HG02884 (cell line): ENCODE data around the gene AIMP2.
"Not testable (repeated sequence)": the region's sequence is repeated elsewhere in the genome, so short reads cannot be mapped to it uniquely, and the experiment has no call there.

Experiments
- ATAC-seq: cut with Tn5 transposase; IDR thresholded peaks from one replicate; pipeline ENCODE4 v1.9.1; 2021; ENCODE audit warnings: mild to moderate bottlenecking, moderate library complexity; ENCODE audit not compliant: unreplicated experiment

AIMP2 gene

GRCh38 chr7:6008668-6009611, at the start of gene AIMP2, which contains the start of gene PMS2:
AIMP2 (plus strand) TSS chr7:6009272; CDS start chr7:6009364, 92 bp downstream.
PMS2 (minus strand) TSS chr7:6009049; CDS start chr7:6009019, 30 bp downstream.
- ATAC-seq = peak; percentile 84

GRCh38 chr7:5963205-5963604, 45.9 kb upstream of the AIMP2 start:
- not testable (repeated sequence) for ATAC-seq

DNA sequence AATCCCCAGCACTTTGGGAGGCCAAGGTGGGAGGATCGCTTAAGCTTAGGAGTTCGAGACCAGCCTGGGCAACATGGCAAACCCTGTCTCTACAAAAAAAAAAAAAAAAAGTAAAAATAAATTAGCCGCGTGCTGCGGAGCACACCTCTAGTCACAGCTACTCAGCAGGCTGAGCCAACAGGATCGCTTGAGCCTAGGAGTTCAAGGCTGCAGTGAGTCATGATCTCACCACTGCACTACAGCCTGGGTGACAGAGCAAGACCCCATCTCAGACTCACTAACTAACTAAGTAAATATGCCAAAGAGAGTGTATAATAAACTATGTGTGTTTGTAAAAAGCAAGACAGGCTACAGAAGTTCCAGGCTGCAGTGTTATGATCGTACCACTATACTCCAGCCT, 45.3 kb upstream of the AIMP2 start:
- not testable (repeated sequence) for ATAC-seq

- ATAC-seq = not testable (repeated sequence)
These were observed 38.6 kb upstream of the AIMP2 start, which contains the start of gene RSPH10B for GRCh38 chr7:5970347-5970911. RSPH10B (minus strand) TSS chr7:5970689; CDS start chr7:5967116, 3,573 bp downstream.

DNA sequence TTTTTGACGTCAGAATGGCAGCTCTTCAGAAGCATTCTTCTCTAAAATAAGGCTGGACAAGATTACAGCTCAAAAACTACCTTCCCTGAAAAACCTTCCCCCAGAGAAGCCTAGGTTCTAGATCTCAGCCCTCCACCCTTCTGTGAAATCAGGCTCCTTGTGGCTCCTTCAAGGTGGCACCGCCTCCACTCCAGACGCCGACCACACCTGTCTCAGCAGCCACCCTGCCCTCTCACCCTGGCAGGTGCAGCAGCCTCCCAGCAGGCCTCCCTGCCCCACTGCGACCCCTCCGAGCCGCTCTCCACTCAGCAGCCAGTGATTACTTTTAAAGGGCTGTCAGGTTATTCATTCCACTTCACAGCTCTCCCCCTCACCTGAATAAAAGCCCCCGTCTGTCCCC, 35.5 kb upstream of the AIMP2 start:
- not testable (repeated sequence) for ATAC-seq

GRCh38 chr7:5979680-5980314, 29.3 kb upstream of the AIMP2 start:
- ATAC-seq = not testable (repeated sequence)

- ATAC-seq = not testable (repeated sequence)
These were observed 22.0 kb upstream of the AIMP2 start for GRCh38 chr7:5987061-5987460.

DNA sequence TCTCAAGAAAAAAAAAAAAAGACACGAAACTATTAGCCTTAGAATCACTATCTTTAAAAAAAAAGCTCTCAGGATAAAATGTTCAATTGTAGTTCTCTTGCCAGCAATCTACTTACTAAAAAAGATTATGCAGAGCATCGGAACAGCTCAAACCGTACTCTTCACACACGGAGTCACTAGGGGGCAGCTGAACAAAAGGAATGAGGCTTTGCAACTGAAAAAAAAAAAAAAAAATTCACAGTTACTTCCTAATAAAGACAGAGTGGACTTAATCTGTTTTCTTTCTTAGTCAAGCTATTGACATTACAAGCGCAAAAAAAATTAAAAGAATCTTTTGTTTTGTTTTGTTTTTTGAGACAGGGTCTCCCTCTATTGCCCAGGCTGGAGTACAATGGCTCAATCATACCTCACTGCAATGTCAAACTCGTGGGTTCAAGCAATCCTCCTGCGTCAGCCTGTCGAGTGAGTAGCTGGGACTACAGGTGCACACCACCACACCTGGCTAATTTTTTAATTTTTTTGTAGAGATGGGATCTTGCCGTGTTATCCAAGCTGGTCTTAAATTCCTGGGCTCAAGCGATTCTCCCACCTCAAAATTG, 11.8 kb upstream of the AIMP2 start:
- ATAC-seq = no peak

- ATAC-seq = no peak
These were observed 1.7 kb upstream of the AIMP2 start for GRCh38 chr7:6007386-6007785.

DNA sequence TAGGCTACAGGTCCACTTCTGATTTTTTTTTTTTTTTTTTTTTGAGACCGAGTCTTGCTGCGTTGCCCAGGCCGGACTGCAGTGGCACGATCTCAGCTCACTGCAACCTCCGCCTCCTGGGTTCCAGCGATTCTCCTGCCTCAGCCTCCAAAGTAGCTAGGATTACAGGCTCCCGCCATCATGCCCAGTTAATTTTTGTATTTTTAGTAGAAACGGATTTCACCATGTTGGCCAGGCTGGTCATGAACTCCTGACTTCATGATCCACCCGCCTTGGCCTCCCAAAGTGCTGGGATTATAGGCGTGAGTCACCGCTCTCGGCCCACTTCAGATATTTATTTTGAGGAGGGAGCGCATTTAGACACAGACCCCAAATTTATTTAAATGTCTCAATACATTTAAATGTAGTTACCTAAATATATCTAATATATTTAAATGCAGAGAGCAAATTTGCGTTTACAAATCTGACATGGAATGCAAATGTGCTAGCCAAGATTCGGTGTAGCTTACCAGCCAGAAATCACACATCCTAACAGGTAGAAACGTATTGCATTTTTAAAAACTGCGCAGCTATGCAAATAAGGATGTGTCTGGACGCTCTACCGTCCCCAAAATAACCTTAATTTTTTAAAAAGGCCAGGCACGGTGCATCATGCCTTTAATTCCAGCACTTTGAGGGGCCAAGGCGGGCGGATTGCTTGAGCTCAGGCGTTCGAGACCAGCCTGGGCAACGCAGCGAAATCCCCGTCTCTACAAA, 1.1 kb upstream of the AIMP2 start:
- not testable (repeated sequence) for ATAC-seq

DNA sequence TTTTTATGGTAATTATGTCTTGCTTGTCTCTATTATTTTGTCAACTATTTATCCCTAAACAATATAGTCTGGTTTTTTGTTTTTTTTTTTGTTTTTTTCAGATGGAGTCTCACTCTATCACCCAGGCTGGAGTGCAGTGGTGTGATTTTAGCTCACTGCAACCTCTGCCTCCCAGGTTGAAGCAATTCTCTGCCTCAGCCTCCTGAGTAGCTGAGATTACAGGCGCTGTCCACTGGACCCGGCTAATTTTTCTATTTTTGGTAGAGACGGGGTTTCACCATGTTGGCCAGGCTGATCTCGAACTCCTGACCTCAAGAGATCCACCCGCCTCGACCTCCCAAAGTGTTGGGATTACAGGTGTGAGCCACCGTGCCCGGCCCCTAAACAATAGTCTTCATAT, 1.3 kb downstream of the AIMP2 start:
- not testable (repeated sequence) for ATAC-seq

GRCh38 chr7:6011541-6011940, 2.5 kb downstream of the AIMP2 start:
- ATAC-seq = no peak

DNA sequence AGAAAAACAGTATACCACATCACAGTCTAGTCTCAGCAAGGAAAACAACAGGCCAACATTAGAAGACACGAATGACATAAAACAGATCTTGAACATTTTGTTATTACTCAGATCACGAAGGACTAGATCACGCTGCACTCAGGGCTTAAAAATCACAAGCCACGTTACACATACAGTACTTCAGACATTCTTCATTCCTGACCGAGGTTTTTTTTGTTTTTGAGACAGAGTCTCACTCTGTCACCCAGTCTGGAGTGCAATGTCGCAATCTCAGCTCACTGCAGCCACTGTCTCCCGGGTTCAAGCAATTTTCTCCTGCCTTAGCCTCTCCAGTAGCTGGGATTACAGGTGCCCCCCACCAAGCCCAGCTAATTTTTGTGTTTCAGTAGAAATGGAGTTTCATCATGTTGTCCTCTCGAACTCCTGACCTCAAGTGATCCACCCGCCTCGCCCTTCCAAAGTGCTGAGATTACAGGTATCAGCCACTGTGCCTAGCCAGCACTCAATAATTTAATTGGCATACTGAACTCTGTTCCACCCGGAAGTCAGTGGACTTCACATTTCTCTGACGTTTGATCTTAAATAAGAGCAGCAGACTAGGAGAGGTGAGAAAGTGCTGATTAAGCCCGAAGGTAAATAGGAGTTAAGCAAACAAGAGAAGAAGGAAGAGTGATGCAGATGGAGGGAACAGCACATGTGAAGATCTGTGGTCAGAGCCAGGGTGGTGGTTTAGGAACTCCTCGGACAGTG, 3.5 kb downstream of the AIMP2 start:
- no peak for ATAC-seq

DNA sequence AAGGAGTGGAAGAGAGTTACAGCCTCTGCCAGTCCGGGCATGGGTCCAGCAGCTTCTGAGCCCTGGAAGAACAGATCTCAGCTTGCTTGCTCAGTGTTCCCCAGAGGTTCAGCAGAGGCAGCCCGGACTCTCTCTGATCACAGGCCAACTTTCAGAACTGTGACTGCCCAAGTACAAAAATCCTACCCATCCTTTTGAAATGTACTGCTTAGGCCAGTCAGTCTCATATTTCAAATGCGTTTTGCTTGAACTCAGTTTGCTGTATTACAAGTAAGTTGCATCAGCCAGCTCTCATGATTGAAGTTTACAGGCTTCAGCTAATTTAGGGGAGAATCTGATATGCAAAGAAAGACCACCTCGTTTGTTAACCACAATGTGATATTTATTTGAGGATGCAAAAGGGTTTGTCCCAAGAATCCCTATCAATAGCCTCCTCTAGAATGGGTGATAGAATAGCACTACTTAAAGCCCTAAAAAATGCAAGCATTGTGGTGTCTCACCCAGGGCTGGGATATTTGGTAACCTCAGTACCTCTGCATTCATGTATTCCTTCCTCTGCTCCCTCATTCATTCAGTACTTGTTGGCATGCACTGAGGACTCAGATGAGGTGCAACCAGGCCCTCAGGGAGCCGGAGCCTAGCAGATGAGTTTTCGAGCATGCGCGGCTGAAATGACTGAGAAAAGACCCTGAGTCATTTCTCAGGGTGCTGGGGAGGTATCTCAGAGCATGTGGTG, 7.0 kb downstream of the AIMP2 start:
- no peak for ATAC-seq

DNA sequence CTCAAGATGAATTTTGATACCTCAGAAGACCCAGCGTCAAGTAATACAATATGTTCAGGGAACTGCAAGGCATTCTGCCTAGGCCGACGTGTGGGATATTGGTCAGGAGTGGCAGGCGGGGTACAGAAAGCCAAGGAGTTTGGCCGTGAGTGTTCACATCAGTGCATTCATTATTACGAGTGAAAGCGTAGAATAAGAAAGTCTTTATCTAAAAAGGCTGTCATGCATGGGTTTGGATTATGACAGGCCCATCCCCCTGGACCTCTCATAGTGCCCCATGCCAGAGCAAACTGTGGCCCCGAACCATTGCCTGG, 7.5 kb downstream of the AIMP2 start:
- no peak for ATAC-seq

DNA sequence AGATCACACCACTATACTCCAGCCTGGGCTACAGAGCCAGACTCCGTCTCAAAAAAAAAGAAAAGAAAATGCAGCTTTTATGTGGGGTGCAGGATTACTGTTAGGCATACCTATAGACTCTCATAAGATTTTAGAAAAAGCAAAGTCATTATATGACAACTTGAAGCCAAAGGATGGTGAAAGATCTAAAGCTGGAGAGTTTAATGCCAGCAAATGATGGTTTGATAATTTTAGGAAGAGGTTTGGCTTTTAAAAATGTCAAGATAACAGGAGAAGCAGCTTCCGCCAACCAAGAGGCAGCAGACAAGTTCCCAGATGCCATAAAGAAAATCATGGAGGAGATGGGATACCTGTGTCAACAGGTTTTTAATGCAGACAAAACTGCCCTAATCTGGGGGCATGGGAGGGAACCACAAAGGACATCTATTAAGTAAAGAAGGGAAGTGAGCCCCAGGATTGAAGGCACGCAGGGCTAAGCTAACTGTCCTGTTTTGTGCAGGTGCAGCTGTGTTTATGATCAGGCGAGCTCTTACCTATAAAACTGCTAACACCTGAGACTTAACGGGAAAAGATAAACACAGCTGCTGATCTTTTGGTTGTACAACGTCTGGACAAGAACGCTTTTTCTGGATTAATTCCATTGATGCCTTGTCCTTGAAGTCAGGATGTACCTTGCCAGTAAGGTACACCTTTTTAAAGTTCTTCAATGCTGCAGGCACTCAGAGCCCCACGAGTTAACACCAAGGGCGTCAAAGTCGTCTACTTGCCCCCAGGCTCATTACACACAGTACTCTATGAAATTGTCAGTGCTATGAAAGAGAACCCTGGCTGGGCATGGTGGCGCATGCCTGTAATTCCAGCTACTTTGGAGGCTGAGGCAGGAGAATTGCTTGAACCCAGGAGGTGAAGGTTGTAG, 11.6 kb downstream of the AIMP2 start:
- ATAC-seq = no peak

- no peak for ATAC-seq
These were observed 13.6 kb downstream of the AIMP2 start for GRCh38 chr7:6022707-6023106.

- no peak for ATAC-seq
These were observed 14.9 kb downstream of the AIMP2 start for GRCh38 chr7:6023974-6024435.
